Gastrocnemius medialis (tissue), 4 donors: ENCODE data around the gene TCFL5. TPM values are rescaled to one million over a fixed set of nuclear protein-coding genes. Genes with fewer than 3 reads are reported as not detected.

Experiments
- ATAC-seq, 2 donors: fragments of 150-250 bp; one replicate each; pipeline ENCODE4 v1.9.1; 2016
- DNase-seq, 2 donors: peaks; one replicate each; pipeline ENCODE4 v3.0.0-alpha.2; 2019
- H3K27ac ChIP-seq, 4 donors: fragments of 200-600 bp; sonication (generic); 1 replicate in 1 of 4; 2 replicates in 3 of 4; pipeline ENCODE4 v1.5.1; 2016 to 2018; ENCODE audit warnings: mild to moderate bottlenecking in 2 of 4, moderate library complexity in 1 of 4
- H3K27me3 ChIP-seq, 3 donors: fragments of 200-600 bp; sonication (generic) in 2 of 3; 1 replicate in 1 of 3; 2 replicates in 2 of 3; pipeline versions ENCODE4 v1.5.1 to v1.6.0; 2016 to 2019; ENCODE audit warnings: mild to moderate bottlenecking in 1 of 3, moderate library complexity in 1 of 3
- H3K36me3 ChIP-seq, 2 donors: fragments of 200-600 bp; sonication (generic) in 1 of 2; one replicate each; pipeline ENCODE4 v1.5.1; 2017 to 2018
- H3K4me1 ChIP-seq, 2 donors: fragments of 200-600 bp; sonication (generic) in 1 of 2; one replicate each; pipeline ENCODE4 v1.5.1; 2016 to 2017; ENCODE audit warnings: mild to moderate bottlenecking in 2 of 2
- H3K4me3 ChIP-seq, 4 donors: fragments of 200-600 bp; sonication (generic) in 3 of 4; 1 replicate in 1 of 4; 2 replicates in 3 of 4; pipeline ENCODE4 v1.5.1; 2016 to 2019; ENCODE audit warnings: mild to moderate bottlenecking in 2 of 4
- H3K9me3 ChIP-seq, 3 donors: fragments of 200-600 bp; sonication (generic) in 2 of 3; 1 replicate in 1 of 3; 2 replicates in 2 of 3; pipeline ENCODE4 v1.5.1; 2016 to 2019
- CTCF ChIP-seq, 5 experiments: fragments of 450-650 bp in 3 of 5; fragments of 200-600 bp in 2 of 5; sonication (generic) in 2 of 5; IDR thresholded peaks in 4 of 5; conservative IDR thresholded peaks in 1 of 5; 1 replicate in 4 of 5; 2 replicates in 1 of 5; pipeline ENCODE4 v1.5.1; 2016 to 2019; ENCODE audit warnings: antibody characterized with exemption in 5 of 5, mild to moderate bottlenecking in 3 of 5, moderate library complexity in 3 of 5
- POLR2A ChIP-seq, 2 donors: fragments of 450-650 bp; IDR thresholded peaks; one replicate each; pipeline ENCODE4 v1.6.1; 2017; ENCODE audit warnings: antibody characterized with exemption in 2 of 2, mild to moderate bottlenecking in 2 of 2, moderate library complexity in 2 of 2
- in situ Hi-C, 4 donors: fragments of 200-750 bp; cut with MboI; loops; one replicate each; pipeline versions ENCODE4 v1.15.0 to v1.8.0; 2017; ENCODE audit warnings: low sequenced_read_pairs in 4 of 4
- intact Hi-C: fragments of 100-400 bp; cut with DNase I; formaldehyde crosslinking; loops from one replicate; pipeline ENCODE4 v1.15.1; 2023; ENCODE audit warnings: low total_unique reads
- total RNA-seq, 4 donors: library from RNA; depleted of rRNA; stranded (reverse); fragments of >200 nt; gene quantifications; one replicate each; pipeline versions ENCODE4 v1.1.0 to v1.2.3, GENCODE V29; 2016

TCFL5 gene
- total RNA-seq, 4 donors from 2014 or later, result 5.3 to 7.3 (median 6.3) TPM

- Histone ChIP-seq H3K27me3 (no peaks in the 10 kb centered on the region), H3K9me3 (no peaks in the 10 kb centered on the region), H3K27ac (no peak overlapping the region), H3K4me1 (no peaks in the 10 kb centered on the region), H3K4me3 (no peak overlapping the region), H3K36me3 (peaks cover 0 to 44% of the 10 kb centered on the region in 2 donors)
- no peak for TF ChIP-seq CTCF (IDR thresholded peaks at IDR 0.05 in 4 of 5, conservative IDR thresholded peaks at IDR 0.05 in 1 of 5)
- TF ChIP-seq POLR2A (IDR thresholded peaks at IDR 0.05), result no peak
- DNase-seq, result no peak
- no peak for ATAC-seq
- in situ Hi-C loops (loop anchor here in 1 of 4 donors (25.0 kb wide), 1 partner anchor 128 kb away; the partner anchor contains the start of gene BHLHE23), intact Hi-C loops (no loop called here)
These were observed 22.9 kb upstream of the TCFL5 start for GRCh38 chr20:62884556-62884955.

- TF ChIP-seq CTCF (IDR thresholded peaks at IDR 0.05 in 4 of 5, conservative IDR thresholded peaks at IDR 0.05 in 1 of 5) (no peak), POLR2A (IDR thresholded peaks at IDR 0.05) (no peak)
- Histone ChIP-seq H3K36me3 (peaks cover 0 to 24% of the 10 kb centered on the region in 2 donors), H3K27ac (no peak overlapping the region), H3K4me3 (no peak overlapping the region), H3K4me1 (peaks cover under 1% of the 10 kb centered on the region in 2 donors), H3K27me3 (no peaks in the 10 kb centered on the region), H3K9me3 (no peaks in the 10 kb centered on the region)
- intact Hi-C loops, result no loop called here
- DNase-seq (no peak), ATAC-seq (no peak)
- in situ Hi-C loops, result loop anchor here in 1 of 4 donors (25.0 kb wide), 1 partner anchor 130 kb away; the partner anchor contains the start of gene BHLHE23
These were observed 20.8 kb upstream of the TCFL5 start for GRCh38 chr20:62882426-62882825.

DNA sequence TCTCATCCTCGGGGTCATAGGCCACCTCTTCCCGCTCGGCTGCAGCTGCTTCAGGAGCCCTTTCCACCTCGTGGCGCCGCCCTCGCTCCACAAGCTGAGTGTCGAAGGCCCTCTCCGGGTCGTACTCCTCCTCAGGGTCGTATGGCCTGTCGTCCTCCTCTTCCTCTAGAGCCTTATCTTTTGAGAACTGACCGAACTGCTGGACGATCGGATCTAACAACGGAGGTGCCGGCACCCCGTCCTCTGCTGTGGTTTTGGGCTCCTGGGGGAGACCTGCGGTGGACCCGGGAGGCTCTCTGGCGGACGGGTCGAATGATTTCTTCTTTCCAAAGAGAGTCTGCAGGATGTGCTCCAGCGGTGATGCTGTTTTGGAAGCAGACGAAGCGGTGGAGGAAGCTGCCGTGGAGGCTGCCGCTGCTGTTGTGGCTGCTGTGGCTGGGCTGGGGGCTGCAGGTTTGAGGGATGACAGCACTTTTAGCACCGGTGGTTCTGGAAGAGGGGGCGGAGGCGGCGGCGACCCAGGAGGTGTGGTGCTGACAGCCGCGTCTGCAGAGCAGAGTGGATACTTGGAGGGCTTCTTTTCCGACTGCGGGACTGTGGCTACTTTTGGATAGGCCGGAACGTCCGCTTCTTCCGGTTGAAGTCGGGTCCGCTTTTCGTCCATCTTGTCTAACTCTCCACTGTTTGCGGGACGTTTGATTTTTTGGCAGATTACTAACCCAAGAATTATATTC, 20.2 kb upstream of the TCFL5 start:
- Histone ChIP-seq H3K36me3 (peaks cover 0 to 21% of the 10 kb centered on the region in 2 donors), H3K4me1 (peaks cover 7% of the 10 kb centered on the region in 2 donors), H3K27ac (no peak overlapping the region), H3K27me3 (no peaks in the 10 kb centered on the region), H3K4me3 (no peak overlapping the region), H3K9me3 (no peaks in the 10 kb centered on the region)
- ATAC-seq, result no peak
- intact Hi-C loops, result no loop called here
- TF ChIP-seq CTCF (IDR thresholded peaks at IDR 0.05 in 4 of 5, conservative IDR thresholded peaks at IDR 0.05 in 1 of 5) (no peak), POLR2A (IDR thresholded peaks at IDR 0.05) (no peak)
- no peak for DNase-seq
- in situ Hi-C loops, result loop anchor here in 1 of 4 donors (25.0 kb wide), 1 partner anchor 130 kb away; the partner anchor contains the start of gene BHLHE23

GRCh38 chr20:62880935-62881661, 19.5 kb upstream of the TCFL5 start:
- H3K4me1 ChIP-seq, result peaks cover 14% of the 10 kb centered on the region in 2 donors
- no peak for ATAC-seq
- in situ Hi-C loops, result loop anchor here in 1 of 4 donors (25.0 kb wide), 1 partner anchor 131 kb away; the partner anchor contains the start of gene BHLHE23

More at GRCh38 chr20:62880935-62881661, 19.5 kb upstream of the TCFL5 start:
- no peak overlapping the region for H3K4me3 ChIP-seq
- no peaks in the 10 kb centered on the region for H3K27me3 ChIP-seq
- intact Hi-C loops, result no loop called here
- no peak for DNase-seq
- no peak overlapping the region for H3K27ac ChIP-seq
- no peaks in the 10 kb centered on the region for H3K9me3 ChIP-seq
- no peak for TF ChIP-seq CTCF (IDR thresholded peaks at IDR 0.05 in 4 of 5, conservative IDR thresholded peaks at IDR 0.05 in 1 of 5)
- no peak for TF ChIP-seq POLR2A (IDR thresholded peaks at IDR 0.05)
- peaks cover 0 to 14% of the 10 kb centered on the region in 2 donors for H3K36me3 ChIP-seq
